Psoas muscle (tissue), 8 donors: ENCODE results near the gene GLRX2. TPM values are rescaled to one million over a fixed set of nuclear protein-coding genes. Genes with fewer than 3 reads are reported as not detected.

Experiments used
- ATAC-seq, 4 donors: fragments of 200-7000 bp; cut with Tn5 transposase; one replicate each; pipeline ENCODE4 v1.9.1; 2020; ENCODE audit warnings: moderate library complexity in 3 of 4, mild to moderate bottlenecking in 2 of 4
- DNase-seq, 2 donors: peaks; one replicate each; pipeline ENCODE4 v3.0.0-alpha.2; 2020
- H3K27ac ChIP-seq: fragments of 200-600 bp; one replicate; pipeline ENCODE4 v1.8.0; 2022
- H3K27me3 ChIP-seq, 3 donors: fragments of 200-600 bp in 1 of 3; one replicate each; pipeline versions ENCODE4 v1.6.1 to v1.8.0; 2013 to 2022; ENCODE audit warnings: low read length in 2 of 3, mild to moderate bottlenecking in 2 of 3, moderate library complexity in 1 of 3; ENCODE audit not compliant: insufficient read depth in 3 of 3
- H3K36me3 ChIP-seq, 2 donors: fragments of 200-600 bp in 1 of 2; one replicate each; pipeline versions ENCODE4 v1.6.1 to v1.8.0; 2013 to 2022; ENCODE audit warnings: low read depth in 1 of 2, mild to moderate bottlenecking in 1 of 2, moderate library complexity in 1 of 2; ENCODE audit not compliant: insufficient read depth in 1 of 2
- H3K4me1 ChIP-seq: fragments of 200-600 bp; one replicate; pipeline ENCODE4 v1.8.0; 2022
- H3K4me3 ChIP-seq: fragments of 200-600 bp; one replicate; pipeline ENCODE4 v1.8.0; 2022; ENCODE audit warnings: mild to moderate bottlenecking
- H3K9me3 ChIP-seq: fragments of 200-600 bp; one replicate; pipeline ENCODE4 v1.8.0; 2022
- WGBS, 3 donors: extraction: QIAGEN DNeasy Blood & Tissue Kit; methylation state at CpG; one replicate each; pipeline versions ENCODE4 v1.1.6 to v1.1.7; 2013; 5-methylcytosine and 5-hydroxymethylcytosine counted together
- intact Hi-C, 2 donors: fragments of 100-400 bp; cut with DNase I; formaldehyde crosslinking; loops; one replicate each; pipeline versions ENCODE4 v1.11.0 to v1.14.2; 2022
- polyA plus RNA-seq, 3 donors: library from polyadenylated mRNA; stranded (reverse); fragments of 200-250 nt; gene quantifications; one replicate each; pipeline ENCODE4 v1.2.3, GENCODE V29; 2013
- total RNA-seq, 4 donors: library from RNA; stranded (reverse); fragmentation: NEBNext Ultra II Directional in 2 of 4; extraction: Animal tissue kit (Norgen Biotek cat#: 25700) in 2 of 4; gene quantifications; one replicate each; pipeline versions ENCODE4 v1.2.1 to v1.2.4, GENCODE V29; 2021 to 2023
- TF ChIP-seq, protein P1 (sequence below): fragments of 200-600 bp; IDR thresholded peaks from one replicate; pipeline ENCODE4 v1.8.0; 2022; ENCODE audit warnings: antibody characterized with exemption
- donor health status: healthy with polysubstance abuse.
- donor health status: DM: no; HTN: no; CAD: no; lungs with moderate emphysema.
- donor health status: Bipolar disorder and iron deficiency.
- donor health status: healthy.
- donor health status: DM: yes; HTN: yes; CAD: no.
- donor health status: DM: no; HTN: no; CAD: no.
- donor health status: DM: no; HTN: no; CAD: no.
- donor health status: DM: yes; HTN: yes; CAD: no.

GLRX2 gene
- total and polyA plus RNA-seq, 7 donors, result 41.3 to 97.9 (median 59.5) TPM

DNA sequence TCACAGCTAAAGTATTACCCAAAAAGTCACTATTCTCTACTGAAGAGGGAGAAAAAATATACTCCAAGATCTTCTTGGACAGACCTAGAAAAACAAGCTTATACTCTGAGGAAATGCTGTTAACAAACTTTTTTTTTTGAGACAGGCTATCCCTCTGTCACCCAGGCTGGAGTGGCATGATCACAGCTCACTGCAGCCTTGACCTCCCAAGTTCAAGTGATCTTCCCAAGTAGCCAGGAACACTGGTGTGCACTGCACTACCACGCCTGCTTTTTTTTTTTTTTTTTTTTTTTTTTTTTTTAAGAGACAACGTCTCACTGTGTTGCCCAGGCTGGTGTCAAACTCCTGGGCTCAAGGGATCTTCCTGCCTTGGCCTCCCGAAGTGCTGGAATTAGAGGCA, 17.3 kb downstream of the GLRX2 start:
- Histone ChIP-seq H3K27ac (no peak overlapping the region), H3K4me1 (no peaks in the 10 kb centered on the region), H3K9me3 (no peaks in the 10 kb centered on the region), H3K36me3 (peaks cover 0 to 81% of the 10 kb centered on the region in 2 donors), H3K27me3 (no peaks in the 10 kb centered on the region), H3K4me3 (no peak overlapping the region)
- WGBS, 3 donors, result 25 to 37% (median 37%) methylated on average over 3 of the region's 3 CpGs
- ATAC-seq, result peak in 1 of 4 donors; percentile 47
- TF ChIP-seq, protein P1, sequence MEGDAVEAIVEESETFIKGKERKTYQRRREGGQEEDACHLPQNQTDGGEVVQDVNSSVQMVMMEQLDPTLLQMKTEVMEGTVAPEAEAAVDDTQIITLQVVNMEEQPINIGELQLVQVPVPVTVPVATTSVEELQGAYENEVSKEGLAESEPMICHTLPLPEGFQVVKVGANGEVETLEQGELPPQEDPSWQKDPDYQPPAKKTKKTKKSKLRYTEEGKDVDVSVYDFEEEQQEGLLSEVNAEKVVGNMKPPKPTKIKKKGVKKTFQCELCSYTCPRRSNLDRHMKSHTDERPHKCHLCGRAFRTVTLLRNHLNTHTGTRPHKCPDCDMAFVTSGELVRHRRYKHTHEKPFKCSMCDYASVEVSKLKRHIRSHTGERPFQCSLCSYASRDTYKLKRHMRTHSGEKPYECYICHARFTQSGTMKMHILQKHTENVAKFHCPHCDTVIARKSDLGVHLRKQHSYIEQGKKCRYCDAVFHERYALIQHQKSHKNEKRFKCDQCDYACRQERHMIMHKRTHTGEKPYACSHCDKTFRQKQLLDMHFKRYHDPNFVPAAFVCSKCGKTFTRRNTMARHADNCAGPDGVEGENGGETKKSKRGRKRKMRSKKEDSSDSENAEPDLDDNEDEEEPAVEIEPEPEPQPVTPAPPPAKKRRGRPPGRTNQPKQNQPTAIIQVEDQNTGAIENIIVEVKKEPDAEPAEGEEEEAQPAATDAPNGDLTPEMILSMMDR, result no peak
- no peak for DNase-seq
- intact Hi-C loops, result no loop called here

DNA sequence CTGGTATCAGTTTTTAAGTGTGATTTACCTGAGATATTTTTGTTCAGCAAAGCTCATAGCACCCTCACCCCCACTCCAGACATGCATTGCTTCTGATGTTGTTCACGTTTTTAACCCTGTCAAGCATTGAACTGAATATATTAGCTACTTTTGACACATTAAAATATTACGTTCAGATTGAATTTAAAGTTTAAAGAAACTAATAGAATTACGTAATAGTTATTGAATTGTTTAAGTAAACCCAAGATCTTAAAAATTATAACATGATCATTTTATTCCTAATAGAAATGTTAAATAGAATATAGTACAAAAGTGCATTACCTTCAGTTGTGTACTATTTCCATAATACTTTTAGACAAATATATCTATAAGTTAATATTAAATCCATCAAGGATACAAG, 18.9 kb downstream of the GLRX2 start:
- H3K27me3 ChIP-seq, result no peaks in the 10 kb centered on the region
- ATAC-seq (no peak), DNase-seq (no peak)
- 89 to 91% (median 90%) methylated on average over 3 of the region's 3 CpGs for WGBS, 3 donors
- no peaks in the 10 kb centered on the region for H3K9me3 ChIP-seq
- no peak overlapping the region for H3K4me3 ChIP-seq
- H3K4me1 ChIP-seq, result no peaks in the 10 kb centered on the region
- TF ChIP-seq, protein P1, result no peak
- intact Hi-C loops, result no loop called here
- peaks cover 0 to 88% of the 10 kb centered on the region in 2 donors for H3K36me3 ChIP-seq
- no peak overlapping the region for H3K27ac ChIP-seq

DNA sequence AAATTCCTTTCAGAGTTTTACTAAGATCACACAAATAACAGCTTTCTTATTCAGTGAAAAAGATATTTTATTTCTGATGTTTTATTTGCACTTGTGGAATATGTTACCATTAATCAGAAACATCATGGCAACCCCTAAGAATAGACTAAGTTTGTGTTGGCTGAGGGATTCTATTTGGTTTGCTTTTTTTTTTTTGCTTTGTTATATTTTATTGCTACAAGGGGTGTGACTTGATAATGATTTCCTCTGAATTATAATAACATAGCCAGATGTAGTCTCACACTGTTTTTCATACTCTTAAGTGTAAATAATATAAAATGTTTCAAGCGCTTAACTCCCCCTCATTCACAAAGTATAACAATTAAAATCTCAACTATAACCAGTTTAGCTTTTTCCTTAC, 20.0 kb downstream of the GLRX2 start:
- no peak for DNase-seq
- WGBS, 3 donors, result 76 to 88% (median 79%) methylated on average over 1 of the region's 1 CpG
- peaks cover 0 to 87% of the 10 kb centered on the region in 2 donors for H3K36me3 ChIP-seq
- no peak overlapping the region for H3K4me3 ChIP-seq
- H3K27me3 ChIP-seq, result no peaks in the 10 kb centered on the region
- no peak overlapping the region for H3K27ac ChIP-seq
- no peaks in the 10 kb centered on the region for H3K4me1 ChIP-seq
- no peaks in the 10 kb centered on the region for H3K9me3 ChIP-seq
- intact Hi-C loops, result no loop called here
- TF ChIP-seq, protein P1, result no peak
- ATAC-seq, result no peak

DNA sequence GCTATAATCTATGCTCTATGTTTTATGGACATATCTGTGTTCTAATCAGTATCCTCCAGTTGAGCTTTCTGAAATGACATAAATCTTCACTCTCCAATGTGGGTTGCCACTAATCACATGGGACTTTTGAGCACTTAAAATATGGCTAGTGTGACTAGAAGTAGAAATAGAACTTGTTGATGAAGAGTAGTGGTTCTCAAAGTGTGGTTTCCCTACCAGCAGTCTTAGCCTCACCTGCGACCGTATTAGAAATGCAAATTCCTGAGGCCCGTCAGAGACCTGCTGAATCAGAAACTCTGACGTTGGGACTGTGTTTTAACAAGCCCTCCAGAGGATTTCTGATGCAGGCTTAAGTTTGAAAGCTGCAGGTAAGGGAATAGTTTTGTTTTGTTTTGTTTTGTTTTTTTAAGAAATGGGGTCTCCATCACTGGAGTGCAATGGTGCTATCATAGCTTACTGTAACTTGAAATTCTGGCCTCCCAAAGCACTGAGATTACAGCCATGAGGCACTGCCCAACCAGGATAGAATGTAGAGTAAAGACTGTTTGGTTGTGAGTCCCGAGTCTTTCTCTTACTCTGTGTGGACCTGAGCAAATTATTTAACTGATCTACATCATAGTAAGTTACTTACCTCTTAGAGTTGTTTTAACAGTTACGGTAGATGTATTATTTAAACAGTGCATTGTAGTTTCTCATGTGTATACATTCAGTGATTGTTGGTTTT, 21.7 kb downstream of the GLRX2 start:
- H3K9me3 ChIP-seq, result no peaks in the 10 kb centered on the region
- peaks cover 2 to 87% of the 10 kb centered on the region in 2 donors for H3K36me3 ChIP-seq
- ATAC-seq (no peak), DNase-seq (no peak)
- 86 to 91% (median 91%) methylated on average over 6 of the region's 6 CpGs for whole genome bisulfite sequencing, 3 donors
- intact Hi-C loops, result no loop called here
- TF ChIP-seq, protein P1, result no peak
- no peak overlapping the region for H3K27ac ChIP-seq
- H3K4me1 ChIP-seq, result no peaks in the 10 kb centered on the region
- H3K27me3 ChIP-seq, result no peaks in the 10 kb centered on the region
- no peak overlapping the region for H3K4me3 ChIP-seq

DNA sequence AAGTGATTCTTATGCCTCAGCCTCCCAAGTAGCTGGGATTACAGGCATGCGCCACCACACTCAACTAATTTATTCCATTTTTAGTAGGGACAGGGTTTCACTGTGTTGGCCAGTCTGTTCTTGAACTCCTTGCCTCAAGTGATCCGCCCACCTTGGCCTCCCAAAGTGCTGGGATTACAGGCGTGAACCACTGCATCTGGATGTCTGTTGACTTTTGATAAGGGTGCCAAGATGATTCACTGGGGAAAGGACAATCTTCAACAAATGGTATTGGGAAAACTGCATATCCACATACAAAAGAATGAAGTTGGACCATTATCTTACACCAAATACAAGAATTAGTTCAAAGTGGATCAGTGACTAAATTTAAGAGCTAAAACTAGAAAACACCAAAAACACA, 26.0 kb downstream of the GLRX2 start:
- no peak overlapping the region for H3K4me3 ChIP-seq
- peaks cover 2 to 78% of the 10 kb centered on the region in 2 donors for H3K36me3 ChIP-seq
- no peaks in the 10 kb centered on the region for H3K4me1 ChIP-seq
- DNase-seq (no peak), ATAC-seq (no peak)
- WGBS, 3 donors, result 89 to 95% (median 90%) methylated on average over 3 of the region's 3 CpGs
- no peak overlapping the region for H3K27ac ChIP-seq
- H3K27me3 ChIP-seq, result no peaks in the 10 kb centered on the region
- intact Hi-C loops, result no loop called here
- TF ChIP-seq, protein P1, result no peak
- H3K9me3 ChIP-seq, result no peaks in the 10 kb centered on the region
